WTC11 (cell line): ENCODE data around the gene ILKAP. TPM values are rescaled to one million over a fixed set of nuclear protein-coding genes. Genes with fewer than 3 reads are reported as not detected.

Experiments used
- ATAC-seq: fragments of 200-7000 bp; cut with Tn5 transposase; 2 replicates; pipeline ENCODE4 v1.10.0; 2021; ENCODE audit warnings: mild to moderate bottlenecking, moderate library complexity
- CTCF ChIA-PET: fragments of 300-600 bp; sonication (Branson Sonifier 250); formaldehyde crosslinking; loops from one replicate; lab custom pipeline; 2021; ENCODE audit warnings: antibody characterized with exemption; lab: Charles Lee
- POLR2A ChIA-PET: fragments of 350-600 bp; sonication (Branson Sonifier 250); formaldehyde crosslinking; loops from one replicate; lab custom pipeline; 2021; ENCODE audit warnings: antibody characterized with exemption; lab: Charles Lee
- DNase-seq: peaks from one replicate; pipeline ENCODE4 v3.0.0; 2021; ENCODE audit warnings: low spot score
- H3K27ac Mint-ChIP-seq: 2 replicates; pipeline ENCODE4 v1.8.0; 2021; ENCODE audit warnings: mixed read lengths
- H3K27me3 Mint-ChIP-seq: 2 replicates; pipeline ENCODE4 v1.8.0; 2021; ENCODE audit warnings: low read depth, mild to moderate bottlenecking, moderate library complexity, mixed read lengths
- H3K36me3 Mint-ChIP-seq: 2 replicates; pipeline ENCODE4 v1.8.0; 2021; ENCODE audit warnings: mixed read lengths
- H3K4me1 Mint-ChIP-seq: 2 replicates; pipeline ENCODE4 v1.8.0; 2022; ENCODE audit warnings: mixed read lengths
- H3K4me3 Mint-ChIP-seq: 2 replicates; pipeline ENCODE4 v1.8.0; 2021; ENCODE audit warnings: mild to moderate bottlenecking, moderate library complexity, mixed read lengths
- H3K9me3 Mint-ChIP-seq: 2 replicates; pipeline ENCODE4 v1.8.0; 2021; ENCODE audit warnings: mixed read lengths
- AFF4 ChIP-seq: sonication (generic); formaldehyde crosslinking; IDR thresholded peaks from 2 replicates; pipeline ENCODE4 v1.8.1; 2023; ENCODE audit warnings: mild to moderate bottlenecking, missing genetic modification reagents, borderline replicate concordance
- ATF1 ChIP-seq: sonication (generic); formaldehyde crosslinking; IDR thresholded peaks from 2 replicates; pipeline ENCODE4 v1.8.1; 2023; ENCODE audit warnings: mild to moderate bottlenecking, moderate library complexity, missing genetic modification reagents
- ATF6 ChIP-seq: sonication (generic); formaldehyde crosslinking; IDR thresholded peaks from 2 replicates; pipeline ENCODE4 v1.8.1; 2023; ENCODE audit warnings: mild to moderate bottlenecking, missing genetic modification reagents
- CBFB ChIP-seq: sonication (generic); formaldehyde crosslinking; IDR thresholded peaks from 2 replicates; pipeline ENCODE4 v1.8.1; 2022; ENCODE audit warnings: mild to moderate bottlenecking, low read depth, missing genetic modification reagents
- CTCF ChIP-seq: fragments of 200-600 bp; IDR thresholded peaks from 2 replicates; pipeline ENCODE4 v1.8.0; 2022; ENCODE audit warnings: antibody characterized with exemption
- E2F4 ChIP-seq: sonication (generic); formaldehyde crosslinking; IDR thresholded peaks from 2 replicates; pipeline ENCODE4 v1.8.1; 2022; ENCODE audit warnings: low read depth, mild to moderate bottlenecking, moderate library complexity, missing genetic modification reagents, borderline replicate concordance
- ETV6 ChIP-seq: sonication (generic); formaldehyde crosslinking; IDR thresholded peaks from 2 replicates; pipeline ENCODE4 v1.8.1; 2022; ENCODE audit warnings: mild to moderate bottlenecking, missing genetic modification reagents
- FOXJ3 ChIP-seq: sonication (generic); formaldehyde crosslinking; IDR thresholded peaks from 2 replicates; pipeline ENCODE4 v1.9.0; 2021; ENCODE audit warnings: missing genetic modification reagents, mild to moderate bottlenecking, borderline replicate concordance
- JAZF1 ChIP-seq: fragments of 250-450 bp; sonication (Bioruptor Pico); IDR thresholded peaks from 2 replicates; pipeline ENCODE4 v1.9.0; 2021; ENCODE audit warnings: moderate library complexity, mild to moderate bottlenecking, inconsistent platforms
- NFYB ChIP-seq: sonication (generic); formaldehyde crosslinking; conservative IDR thresholded peaks from 2 replicates; pipeline ENCODE4 v1.8.0; 2022; ENCODE audit warnings: low read depth, missing genetic modification reagents
- TEAD1 ChIP-seq: sonication (generic); formaldehyde crosslinking; IDR thresholded peaks from 2 replicates; pipeline ENCODE4 v1.8.0; 2022; ENCODE audit warnings: mild to moderate bottlenecking, missing genetic modification reagents
- ZBTB21 ChIP-seq: sonication (generic); formaldehyde crosslinking; IDR thresholded peaks from 2 replicates; pipeline ENCODE4 v1.8.1; 2023; ENCODE audit warnings: mild to moderate bottlenecking, missing genetic modification reagents, borderline replicate concordance
- ZNF263 ChIP-seq: sonication (generic); formaldehyde crosslinking; IDR thresholded peaks from 2 replicates; pipeline ENCODE4 v1.8.1; 2022; ENCODE audit warnings: low read depth, mild to moderate bottlenecking, moderate library complexity, missing genetic modification reagents
- total RNA-seq: library from RNA; stranded (reverse); gene quantifications from 3 replicates; pipeline ENCODE4 v1.2.3, GENCODE V29; 2021
- TF ChIP-seq, protein P1 (sequence below): fragments of 250-450 bp; sonication (Bioruptor Pico); IDR thresholded peaks from 2 replicates; pipeline ENCODE4 v1.9.0; 2021; ENCODE audit warnings: mild to moderate bottlenecking
- TF ChIP-seq, protein P2 (sequence below): sonication (generic); formaldehyde crosslinking; IDR thresholded peaks from 2 replicates; pipeline ENCODE4 v1.8.0; 2022; ENCODE audit warnings: mild to moderate bottlenecking, missing genetic modification reagents
- TF ChIP-seq, protein P3 (sequence below): sonication (generic); formaldehyde crosslinking; IDR thresholded peaks from 2 replicates; pipeline ENCODE4 v1.8.0; 2022; ENCODE audit warnings: mild to moderate bottlenecking, missing genetic modification reagents
- TF ChIP-seq, protein P4 (sequence below): sonication (generic); formaldehyde crosslinking; IDR thresholded peaks from 2 replicates; pipeline ENCODE4 v1.8.1; 2022; ENCODE audit warnings: mild to moderate bottlenecking, moderate library complexity, missing genetic modification reagents

ILKAP gene
- total RNA-seq, 1 experiment from 2014 or later: 32.7 TPM

- TF ChIP-seq ATF6 (CRISPR knock-in tag) (no peak), JAZF1 (CRISPR knock-in tag) (no peak), CBFB (CRISPR knock-in tag) (no peak), ATF1 (CRISPR knock-in tag) (no peak), ETV6 (no peak)
- TF ChIP-seq, protein P1, sequence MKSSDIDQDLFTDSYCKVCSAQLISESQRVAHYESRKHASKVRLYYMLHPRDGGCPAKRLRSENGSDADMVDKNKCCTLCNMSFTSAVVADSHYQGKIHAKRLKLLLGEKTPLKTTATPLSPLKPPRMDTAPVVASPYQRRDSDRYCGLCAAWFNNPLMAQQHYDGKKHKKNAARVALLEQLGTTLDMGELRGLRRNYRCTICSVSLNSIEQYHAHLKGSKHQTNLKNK (CRISPR knock-in tag): no peak
- TF ChIP-seq, protein P2, sequence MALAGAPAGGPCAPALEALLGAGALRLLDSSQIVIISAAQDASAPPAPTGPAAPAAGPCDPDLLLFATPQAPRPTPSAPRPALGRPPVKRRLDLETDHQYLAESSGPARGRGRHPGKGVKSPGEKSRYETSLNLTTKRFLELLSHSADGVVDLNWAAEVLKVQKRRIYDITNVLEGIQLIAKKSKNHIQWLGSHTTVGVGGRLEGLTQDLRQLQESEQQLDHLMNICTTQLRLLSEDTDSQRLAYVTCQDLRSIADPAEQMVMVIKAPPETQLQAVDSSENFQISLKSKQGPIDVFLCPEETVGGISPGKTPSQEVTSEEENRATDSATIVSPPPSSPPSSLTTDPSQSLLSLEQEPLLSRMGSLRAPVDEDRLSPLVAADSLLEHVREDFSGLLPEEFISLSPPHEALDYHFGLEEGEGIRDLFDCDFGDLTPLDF (CRISPR knock-in tag): no peak
- TF ChIP-seq, protein P3, sequence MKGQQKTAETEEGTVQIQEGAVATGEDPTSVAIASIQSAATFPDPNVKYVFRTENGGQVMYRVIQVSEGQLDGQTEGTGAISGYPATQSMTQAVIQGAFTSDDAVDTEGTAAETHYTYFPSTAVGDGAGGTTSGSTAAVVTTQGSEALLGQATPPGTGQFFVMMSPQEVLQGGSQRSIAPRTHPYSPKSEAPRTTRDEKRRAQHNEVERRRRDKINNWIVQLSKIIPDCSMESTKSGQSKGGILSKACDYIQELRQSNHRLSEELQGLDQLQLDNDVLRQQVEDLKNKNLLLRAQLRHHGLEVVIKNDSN (CRISPR knock-in tag): no peak
These were observed 80.1 kb downstream of the ILKAP start (continued) for GRCh38 chr2:238123218-238123971.

DNA sequence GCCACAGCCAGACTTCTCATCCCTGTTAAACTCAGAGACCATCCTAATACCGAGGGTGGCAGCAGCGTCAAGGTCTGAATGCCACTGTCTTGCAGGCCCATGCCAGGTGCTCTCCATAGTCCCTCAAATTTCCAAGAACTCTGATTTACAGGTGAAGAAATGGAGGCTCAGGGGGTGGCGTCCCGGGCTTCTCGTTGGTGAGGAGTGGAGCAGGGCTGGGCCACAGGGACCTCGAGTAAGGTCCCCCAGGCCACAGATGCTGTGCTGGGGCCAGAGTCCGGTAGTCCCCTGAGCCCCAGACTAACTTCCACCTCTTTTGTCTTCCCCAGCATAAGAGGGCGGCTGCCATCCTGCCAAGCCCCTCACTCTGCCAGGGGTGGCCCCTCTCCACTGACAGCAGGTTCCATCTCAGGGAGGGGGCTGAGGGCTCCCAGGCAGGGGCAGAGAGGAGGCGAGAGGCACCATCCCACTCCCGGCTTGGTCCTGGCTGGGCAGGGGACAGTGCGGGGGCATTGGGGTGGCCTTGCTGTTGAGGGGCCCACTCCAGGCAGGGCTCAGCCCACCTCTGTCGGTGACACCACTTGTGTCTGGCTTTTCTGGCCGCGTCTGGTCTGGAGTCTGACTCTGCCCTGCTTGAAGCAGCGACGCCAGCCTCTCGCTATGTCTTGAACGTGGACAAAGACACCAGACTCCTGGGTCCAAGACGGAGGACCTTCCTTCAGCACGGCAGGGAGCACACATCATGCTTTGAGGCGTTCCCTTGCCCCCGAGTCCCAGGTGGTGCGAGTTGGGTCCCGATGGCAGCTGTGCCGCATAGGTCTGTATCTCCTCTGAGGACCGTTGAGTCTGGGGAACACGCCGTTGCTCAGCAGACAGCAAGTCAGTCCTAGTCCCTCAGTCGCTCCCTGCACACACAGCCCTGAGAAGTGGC, 80.9 kb downstream of the ILKAP start:
- DNase-seq (no peak), ATAC-seq (no peak)
- CTCF ChIA-PET: no interaction called here
- H3K27me3 Mint-ChIP-seq: no peaks in the 10 kb centered on the region
- H3K4me1 Mint-ChIP-seq: no peaks in the 10 kb centered on the region
- no peak overlapping the region for H3K4me3 Mint-ChIP-seq
- TF ChIP-seq FOXJ3 (CRISPR knock-in tag): no peak
- TF ChIP-seq ZBTB21: no peak
- TF ChIP-seq CTCF: no peak
- no peak for TF ChIP-seq ZNF263
- no peak for TF ChIP-seq TEAD1 (CRISPR knock-in tag)
- TF ChIP-seq E2F4 (CRISPR knock-in tag): no peak
- TF ChIP-seq, protein P4, sequence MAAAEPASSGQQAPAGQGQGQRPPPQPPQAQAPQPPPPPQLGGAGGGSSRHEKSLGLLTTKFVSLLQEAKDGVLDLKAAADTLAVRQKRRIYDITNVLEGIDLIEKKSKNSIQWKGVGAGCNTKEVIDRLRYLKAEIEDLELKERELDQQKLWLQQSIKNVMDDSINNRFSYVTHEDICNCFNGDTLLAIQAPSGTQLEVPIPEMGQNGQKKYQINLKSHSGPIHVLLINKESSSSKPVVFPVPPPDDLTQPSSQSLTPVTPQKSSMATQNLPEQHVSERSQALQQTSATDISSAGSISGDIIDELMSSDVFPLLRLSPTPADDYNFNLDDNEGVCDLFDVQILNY (CRISPR knock-in tag): no peak
- no peak for TF ChIP-seq AFF4
- no peak for TF ChIP-seq NFYB (CRISPR knock-in tag)
- TF ChIP-seq, protein P3 (CRISPR knock-in tag): no peak
- TF ChIP-seq, all 79 proteins: peak for 0
- Mint-ChIP-seq H3K27ac (no peak overlapping the region), H3K9me3 (no peaks in the 10 kb centered on the region), H3K36me3 (no peaks in the 10 kb centered on the region)
- POLR2A ChIA-PET: no interaction called here
